Cerebellar nuclear complex (tissue), 1 donor: Measurements from ENCODE around the gene TBKBP1.
"Not testable (repeated sequence)": the region's sequence is repeated elsewhere in the genome, so short reads cannot be mapped to it uniquely, and the experiment has no call there.

ENCODE experiments used
- DNase-seq, 2 experiments: peaks; one replicate each; lab custom pipeline; 2025; lab: John Stamatoyannopoulos, UW

The TBKBP1 gene

DNA sequence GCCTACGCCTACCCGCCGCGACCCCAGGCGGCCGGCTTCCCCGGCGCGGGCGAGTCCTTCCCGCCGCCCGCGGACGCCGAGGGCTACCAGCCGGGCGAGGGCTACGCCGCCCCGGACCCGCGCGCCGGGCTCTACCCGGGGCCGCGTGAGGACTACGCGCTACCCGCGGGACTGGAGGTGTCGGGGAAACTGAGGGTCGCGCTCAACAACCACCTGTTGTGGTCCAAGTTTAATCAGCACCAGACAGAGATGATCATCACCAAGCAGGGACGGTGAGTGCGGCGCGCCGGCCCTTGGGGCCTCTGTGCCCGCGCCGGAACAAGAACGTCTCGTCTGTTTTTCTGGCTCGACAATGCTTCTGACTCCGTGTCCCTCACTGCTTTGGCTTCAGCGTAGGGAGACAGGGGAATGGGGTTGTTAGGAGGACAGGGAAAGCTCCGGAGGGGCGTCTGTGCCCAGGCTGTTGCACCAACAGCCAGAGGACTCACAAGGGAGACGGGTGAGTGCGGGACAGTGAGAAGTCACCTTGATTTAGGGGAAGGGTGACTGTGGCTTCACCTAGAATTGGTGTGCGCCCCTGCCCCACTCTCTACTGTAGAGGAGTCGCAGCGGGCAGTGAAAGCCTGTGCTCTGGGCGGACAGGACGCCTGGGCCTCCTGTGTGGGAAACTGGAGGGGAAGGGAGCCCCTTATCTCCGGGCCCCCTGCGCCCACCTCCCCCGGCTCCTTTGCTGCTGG is 39.9 kb downstream of the TBKBP1 start:
- DNase-seq: no peak

DNA sequence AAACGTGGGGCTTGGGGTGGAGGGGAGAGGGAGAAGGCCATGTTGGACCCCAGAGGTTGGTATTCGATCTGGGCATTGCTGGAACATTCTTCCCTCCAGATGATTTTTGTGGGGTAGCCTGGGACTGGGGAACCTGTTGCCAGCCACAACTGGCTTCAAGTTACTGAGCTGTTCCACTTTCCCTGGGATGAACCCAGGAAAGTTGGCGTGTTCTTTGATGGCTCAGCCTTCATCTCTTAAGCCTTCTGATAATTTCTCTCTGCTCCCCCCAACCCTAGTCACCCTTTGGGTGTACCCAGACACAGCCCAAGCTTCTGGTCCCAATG is 41.1 kb downstream of the TBKBP1 start:
- no peak for DNase-seq

DNA sequence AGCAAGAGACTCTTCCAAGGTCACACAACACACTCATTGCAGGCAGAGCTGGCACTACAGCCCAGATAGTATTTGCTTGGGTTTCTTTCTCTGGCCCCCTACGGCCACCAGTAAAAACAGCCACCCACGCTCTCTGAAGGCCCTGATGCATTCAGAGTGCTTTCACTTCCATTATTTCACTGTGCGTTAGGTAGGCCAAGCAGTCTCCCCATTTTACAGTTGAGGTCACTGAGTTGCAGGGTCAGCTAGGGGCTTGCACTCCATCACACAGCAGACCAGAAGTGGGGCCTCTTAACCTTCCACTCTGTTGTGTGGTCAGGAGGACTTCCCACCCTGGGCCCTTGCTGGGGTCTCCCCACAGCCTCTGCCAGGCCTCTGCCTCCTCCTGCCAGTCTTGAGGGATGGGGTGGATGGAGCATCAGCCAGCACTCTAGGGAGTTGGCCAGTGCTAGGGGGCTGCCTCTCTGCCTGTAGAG is 41.6 kb downstream of the TBKBP1 start:
- DNase-seq: no peak

DNA sequence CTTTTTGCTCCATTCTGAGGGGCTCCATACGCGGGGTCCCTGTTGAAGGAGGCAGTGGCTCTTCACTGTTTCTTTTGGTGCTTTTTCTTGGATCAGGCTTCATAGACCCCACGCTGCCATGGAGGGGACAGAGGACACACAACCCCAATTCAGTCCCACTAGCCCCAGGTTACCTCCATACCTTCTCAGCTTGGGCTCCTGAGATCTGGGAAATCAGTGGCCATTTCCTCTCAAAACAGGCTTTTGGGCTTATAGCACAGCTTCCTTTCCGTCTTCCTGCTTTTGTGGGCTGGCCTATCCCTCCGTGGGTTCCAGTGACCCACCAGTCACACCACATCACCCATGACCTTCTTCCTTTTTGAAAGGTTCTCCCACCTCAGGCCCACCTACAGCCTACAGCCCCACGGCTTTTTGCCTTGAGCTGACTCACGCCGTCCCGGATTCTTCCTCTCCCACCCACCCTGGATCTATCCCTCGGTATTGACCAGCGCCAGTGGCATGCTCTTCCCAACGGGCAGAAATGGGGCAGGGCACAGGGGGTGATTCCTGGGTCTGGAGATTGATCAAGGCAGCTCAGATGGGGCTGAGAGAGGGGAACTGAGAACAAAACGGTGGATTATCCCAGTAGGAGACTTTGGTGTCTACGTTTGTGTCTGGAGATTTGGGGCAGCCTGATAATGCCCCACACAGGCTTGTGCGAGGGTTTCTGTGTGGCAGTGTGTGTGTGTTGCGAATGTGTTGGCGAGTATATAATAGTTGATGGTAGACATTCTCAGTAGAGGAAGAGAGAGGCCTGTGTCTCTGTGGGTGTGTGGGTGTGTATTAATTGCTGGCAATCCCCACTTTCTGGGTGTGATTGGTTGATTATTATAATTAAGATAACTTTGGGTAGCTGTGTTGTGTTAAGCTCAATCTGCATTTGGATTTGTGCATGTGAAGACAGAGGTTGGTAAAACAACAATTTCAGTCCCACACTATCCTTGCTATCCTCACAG is 42.8 kb downstream of the TBKBP1 start:
- no peak for DNase-seq

DNA sequence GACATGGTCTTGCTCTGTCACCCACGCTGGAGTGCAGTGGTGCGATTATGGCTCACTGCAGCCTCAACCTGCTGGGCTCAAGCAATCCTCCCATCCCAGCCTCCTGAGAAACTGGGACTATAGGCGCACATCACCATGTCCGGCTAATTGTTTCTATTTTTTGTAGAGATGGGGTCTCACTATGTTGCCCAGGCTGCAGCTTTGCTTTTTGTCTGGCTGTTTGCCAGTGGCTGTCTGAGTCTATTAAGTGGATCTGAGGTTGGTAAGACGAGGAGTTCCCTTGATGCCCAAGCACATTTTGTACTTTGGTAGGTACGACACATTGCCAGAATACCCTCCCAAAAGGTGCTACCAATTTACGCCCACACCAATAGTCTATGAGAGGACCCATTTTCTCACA is 44.2 kb downstream of the TBKBP1 start:
- no peak for DNase-seq

DNA sequence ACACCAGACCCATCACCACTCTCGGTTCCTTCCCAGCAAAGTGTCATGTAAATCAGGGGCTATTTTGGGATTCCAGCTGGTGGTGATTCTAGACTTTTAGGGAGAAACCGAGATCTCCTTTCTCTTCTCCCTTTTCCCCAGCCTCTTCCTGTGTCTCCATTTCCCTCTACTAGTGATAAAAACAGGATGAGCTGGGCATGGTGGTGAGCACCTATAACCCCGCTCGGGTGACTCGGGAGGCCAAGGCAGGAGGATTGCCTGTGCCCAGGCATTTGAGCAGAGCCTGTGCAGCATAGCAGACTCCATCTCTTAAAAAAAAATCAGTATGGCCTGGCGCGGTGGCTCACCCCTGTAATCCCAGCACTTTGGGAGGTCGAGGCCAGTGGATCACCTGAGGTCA is 45.2 kb downstream of the TBKBP1 start:
- DNase-seq: no peak

DNA sequence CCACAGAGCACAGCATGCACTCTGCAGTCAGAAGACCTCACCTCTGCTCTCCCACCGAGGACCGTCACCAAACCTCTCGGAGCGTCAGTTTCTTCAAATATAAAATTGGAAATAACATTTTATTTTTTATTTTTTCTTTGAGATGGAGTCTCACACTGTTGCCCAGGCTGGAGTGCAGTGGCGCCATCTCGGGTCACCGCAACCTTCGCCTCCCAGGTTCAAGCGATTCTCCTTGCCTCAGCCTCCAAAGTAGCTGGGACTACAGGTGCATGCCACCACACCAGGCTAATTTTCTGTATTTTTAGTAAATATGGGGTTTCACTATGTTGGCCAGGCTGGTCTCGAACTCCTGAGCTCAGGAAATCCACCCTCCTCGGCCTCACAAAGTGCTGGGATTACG is 46.0 kb downstream of the TBKBP1 start:
- not testable (repeated sequence) for DNase-seq

DNA sequence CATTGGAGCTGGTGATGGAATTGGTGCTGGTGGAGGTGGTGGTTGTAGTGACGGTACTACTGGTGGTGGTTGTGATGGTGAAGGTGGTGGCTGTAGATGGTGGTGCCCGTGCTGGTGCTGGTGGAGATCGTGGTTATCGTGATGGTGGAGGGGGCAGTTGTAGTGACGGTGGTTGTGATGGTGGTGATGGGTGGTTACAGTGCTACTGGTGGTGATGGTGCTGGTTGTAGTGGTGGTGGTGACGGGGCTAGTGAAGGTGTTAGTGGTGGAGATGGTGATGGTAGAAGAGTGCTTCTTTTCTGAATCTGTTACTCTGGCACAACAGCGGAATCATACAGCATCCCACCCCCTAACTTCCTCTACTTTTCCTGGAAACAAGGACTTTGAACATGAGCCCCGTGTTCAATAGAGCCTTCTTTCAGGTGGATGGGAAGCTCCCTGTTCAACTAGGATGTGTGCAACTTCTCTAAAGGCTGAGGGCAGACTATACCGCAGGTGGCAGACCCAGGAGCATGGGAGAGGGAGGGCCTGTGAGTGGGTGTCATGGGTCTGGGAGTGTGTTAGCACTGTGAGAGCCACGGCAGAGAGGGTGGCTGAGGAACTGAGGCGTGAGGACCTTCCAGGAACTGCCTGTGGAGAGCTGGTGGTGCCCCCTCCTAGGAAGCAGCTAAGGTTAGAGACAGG is 47.3 kb downstream of the TBKBP1 start:
- no peak for DNase-seq

DNA sequence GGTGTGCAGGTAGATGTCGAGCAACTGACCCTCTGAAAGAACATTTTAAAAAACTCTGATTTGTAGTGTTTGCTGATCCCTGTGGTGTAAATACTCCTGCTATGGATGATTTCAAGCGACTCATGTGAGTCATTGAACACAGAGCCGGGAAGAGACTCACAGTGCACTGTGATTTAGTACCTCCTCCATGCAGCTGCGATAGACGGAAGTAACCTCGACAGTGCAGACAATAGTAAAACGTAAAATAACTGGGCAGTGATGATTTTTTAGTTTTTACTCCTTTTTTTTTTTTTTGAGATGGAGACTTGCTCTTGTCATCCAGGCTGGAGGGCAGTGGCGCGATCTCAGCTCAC is 47.8 kb downstream of the TBKBP1 start:
- DNase-seq: no peak

DNA sequence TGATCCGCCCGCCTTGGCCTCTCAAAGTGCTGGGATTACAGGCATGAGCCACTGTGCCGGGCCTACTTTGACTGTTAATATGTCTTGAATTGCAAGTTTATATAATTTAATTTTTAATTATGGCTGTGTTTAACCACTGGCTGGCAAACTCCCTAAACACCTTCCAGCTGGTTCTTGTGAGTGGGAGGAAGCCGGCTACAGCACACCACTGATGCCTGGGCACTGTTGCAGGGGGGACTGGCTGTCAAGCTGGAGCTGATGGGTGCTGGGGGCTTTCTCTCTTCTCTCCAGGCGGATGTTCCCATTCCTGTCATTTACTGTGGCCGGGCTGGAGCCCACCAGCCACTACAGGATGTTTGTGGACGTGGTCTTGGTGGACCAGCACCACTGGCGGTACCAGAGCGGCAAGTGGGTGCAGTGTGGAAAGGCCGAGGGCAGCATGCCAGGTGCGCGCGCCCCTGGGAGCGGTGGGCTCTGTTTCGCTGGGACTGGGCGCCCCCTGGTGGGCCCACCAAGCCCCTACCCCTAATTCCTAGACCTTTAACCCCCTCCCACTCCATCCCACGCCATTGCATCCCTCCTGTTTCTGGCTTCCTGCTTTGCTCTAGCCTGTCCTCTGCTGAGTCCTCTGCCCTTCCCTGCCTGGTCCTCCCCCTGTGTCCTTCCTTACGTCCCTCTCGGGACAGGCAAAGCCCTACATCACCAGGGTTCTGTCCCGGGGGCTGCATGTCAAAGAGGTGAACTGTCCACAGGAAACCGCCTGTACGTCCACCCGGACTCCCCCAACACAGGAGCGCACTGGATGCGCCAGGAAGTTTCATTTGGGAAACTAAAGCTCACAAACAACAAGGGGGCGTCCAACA is 48.6 kb downstream of the TBKBP1 start:
- no peak for DNase-seq

DNA sequence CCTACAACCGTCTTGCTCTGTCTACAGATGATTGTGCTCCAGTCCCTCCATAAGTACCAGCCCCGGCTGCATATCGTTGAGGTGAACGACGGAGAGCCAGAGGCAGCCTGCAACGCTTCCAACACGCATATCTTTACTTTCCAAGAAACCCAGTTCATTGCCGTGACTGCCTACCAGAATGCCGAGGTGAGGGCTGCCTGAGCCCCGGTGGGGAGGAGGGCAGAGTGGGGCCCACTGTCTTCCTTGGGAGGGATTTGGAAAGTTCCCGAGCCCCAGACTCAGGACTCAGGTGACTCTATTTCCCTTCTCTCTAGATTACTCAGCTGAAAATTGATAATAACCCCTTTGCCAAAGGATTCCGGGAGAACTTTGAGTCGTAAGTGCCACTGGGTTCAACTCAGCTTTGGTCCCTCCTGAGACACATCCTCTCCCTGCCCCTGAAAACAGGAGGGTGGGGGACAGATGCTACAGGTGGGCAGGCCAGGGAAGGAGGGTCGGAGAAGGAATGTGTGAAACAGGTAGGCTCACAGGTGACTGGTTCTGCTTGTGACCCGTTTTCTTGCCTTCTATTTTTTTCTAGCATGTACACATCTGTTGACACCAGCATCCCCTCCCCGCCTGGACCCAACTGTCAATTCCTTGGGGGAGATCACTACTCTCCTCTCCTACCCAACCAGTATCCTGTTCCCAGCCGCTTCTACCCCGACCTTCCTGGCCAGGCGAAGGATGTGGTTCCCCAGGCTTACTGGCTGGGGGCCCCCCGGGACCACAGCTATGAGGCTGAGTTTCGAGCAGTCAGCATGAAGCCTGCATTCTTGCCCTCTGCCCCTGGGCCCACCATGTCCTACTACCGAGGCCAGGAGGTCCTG is 50.4 kb downstream of the TBKBP1 start:
- DNase-seq: no peak

DNA sequence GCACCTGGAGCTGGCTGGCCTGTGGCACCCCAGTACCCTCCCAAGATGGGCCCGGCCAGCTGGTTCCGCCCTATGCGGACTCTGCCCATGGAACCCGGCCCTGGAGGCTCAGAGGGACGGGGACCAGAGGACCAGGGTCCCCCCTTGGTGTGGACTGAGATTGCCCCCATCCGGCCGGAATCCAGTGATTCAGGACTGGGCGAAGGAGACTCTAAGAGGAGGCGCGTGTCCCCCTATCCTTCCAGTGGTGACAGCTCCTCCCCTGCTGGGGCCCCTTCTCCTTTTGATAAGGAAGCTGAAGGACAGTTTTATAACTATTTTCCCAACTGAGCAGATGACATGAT is 51.0 kb downstream of the TBKBP1 start:
- DNase-seq: no peak

DNA sequence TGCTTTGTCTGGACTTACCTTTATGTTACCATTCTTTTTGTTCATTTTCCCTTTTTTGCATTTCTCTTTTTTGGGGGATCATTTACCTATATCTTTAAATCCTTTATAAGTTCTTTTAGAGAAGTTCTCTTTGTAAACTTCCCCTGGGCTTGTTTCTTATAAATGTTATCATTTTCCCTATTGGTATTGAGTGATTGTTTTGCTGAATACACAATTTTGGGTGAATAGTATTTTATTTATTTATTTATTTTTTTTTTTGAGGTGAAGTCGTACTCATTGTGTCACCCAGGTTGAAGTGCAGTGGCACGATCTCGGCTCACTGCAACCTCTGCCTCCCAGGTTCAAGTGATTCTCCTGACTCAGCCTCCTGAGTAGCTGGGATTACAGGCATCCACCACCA is 57.5 kb downstream of the TBKBP1 start:
- no peak for DNase-seq

DNA sequence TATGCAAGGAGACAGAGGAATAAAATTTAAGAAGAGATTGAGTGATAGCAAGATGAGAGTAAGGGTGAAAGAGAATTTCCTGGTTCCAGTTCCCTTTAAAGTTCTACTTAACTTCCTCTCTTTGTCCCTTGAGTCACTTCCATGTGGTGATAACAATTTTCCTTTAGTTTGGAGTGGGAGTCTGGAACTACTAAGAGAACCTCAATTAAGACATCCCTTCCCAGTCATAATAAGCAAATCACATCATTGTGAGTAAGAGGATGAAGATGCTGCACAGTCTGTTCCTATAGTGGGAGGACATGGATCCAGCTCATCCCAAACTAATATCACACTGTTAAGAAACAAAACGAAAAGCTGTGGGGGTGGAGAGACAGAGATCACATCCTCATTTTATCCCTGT is 63.4 kb downstream of the TBKBP1 start:
- no peak for DNase-seq

DNA sequence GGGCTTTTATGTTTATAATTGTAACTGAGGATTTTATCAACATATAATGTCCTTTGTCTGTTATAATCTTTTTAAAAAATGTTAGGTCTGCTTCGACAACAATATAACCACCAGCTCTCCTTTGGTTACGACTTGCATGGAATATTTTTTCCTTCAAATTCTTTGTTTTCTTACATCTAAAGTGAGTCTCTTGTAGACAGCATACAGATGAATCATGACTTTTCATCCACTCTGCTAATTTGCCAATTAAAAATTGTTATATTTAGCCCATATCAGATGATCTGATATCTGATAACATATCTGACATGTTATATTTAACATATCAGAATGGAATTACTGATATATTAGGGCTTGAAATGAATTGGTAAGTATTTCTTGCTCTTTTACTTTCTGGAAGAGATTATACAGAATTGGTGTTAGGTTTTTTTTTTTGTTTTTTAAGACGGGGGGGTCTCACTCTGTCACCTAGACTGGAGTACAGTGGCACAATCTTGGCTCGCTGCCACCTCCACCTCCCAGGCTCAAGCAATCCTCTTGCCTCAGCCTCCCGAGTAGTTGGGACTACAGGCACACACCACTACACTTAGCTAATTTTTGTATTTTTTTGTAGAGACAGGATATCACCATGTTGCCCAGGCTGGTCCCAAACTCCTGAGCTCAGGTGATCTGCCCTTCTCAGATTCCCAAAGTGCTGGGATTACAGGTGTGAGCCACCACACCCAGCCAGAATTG is 66.6 kb downstream of the TBKBP1 start:
- DNase-seq: no peak
